ENCODE data around the gene AMDHD1. TPM values are rescaled to one million over a fixed set of nuclear protein-coding genes. Genes with fewer than 3 reads are reported as not detected.

AMDHD1 gene
- total and polyA plus RNA-seq, 2 of the 8 experiments (the other 6 are each of a cell fraction or from before 2014, with no cell fraction given) = 0.14 TPM; not detected in 1

DNA sequence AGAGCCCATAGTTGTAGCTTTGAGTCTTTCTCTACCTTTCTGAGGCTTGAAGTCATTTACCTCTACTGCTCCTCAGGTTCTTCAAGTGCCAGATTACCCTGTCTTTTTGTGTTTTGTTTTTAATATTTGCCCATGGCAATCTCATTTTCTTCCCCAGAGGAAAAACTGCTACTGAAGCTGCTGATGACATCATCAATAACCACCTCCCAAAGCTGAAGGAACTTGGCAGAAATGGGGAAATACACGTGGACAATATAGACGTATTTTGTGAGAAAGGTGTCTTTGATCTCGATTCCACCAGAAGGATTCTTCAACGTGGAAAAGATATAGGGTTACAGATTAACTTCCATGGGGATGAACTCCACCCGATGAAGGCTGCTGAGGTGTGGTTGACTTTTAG, 17.1 kb downstream of the AMDHD1 start:
- H3K18ac ChIP-seq (ENCODE audit: extremely low read depth, low read length) = no peak overlapping the region
- CTCF ChIA-PET (ENCODE audit: partially characterized antibody) = interaction anchor here (1.1 to 17.8 kb wide), 9 partner anchors 10 to 143 kb away, joined by 3 to 149 read pairs (median 19); partner anchors contain the start of genes AMDHD1, CCDC38 and HAL
- no peak overlapping the region for H3K4ac ChIP-seq (replicated peaks; ENCODE audit: insufficient read length, low read depth, low read length)
- no peak overlapping the region for H2AFZ ChIP-seq (ENCODE audit: low read length)
- no peak overlapping the region for H3K14ac ChIP-seq (ENCODE audit: insufficient read length)
- H3K23ac ChIP-seq (ENCODE audit: insufficient read length) = no peak overlapping the region
- POLR2A ChIA-PET (ENCODE audit: partially characterized antibody) = no interaction called here
- H4K20me1 ChIP-seq (replicated peaks in 1 of 2; ENCODE audit: control insufficient read depth in 1 of 2, insufficient read depth in 2 of 2, low read length in 2 of 2) = no peaks in the 10 kb centered on the region
- no peaks in the 10 kb centered on the region for H3K9me3 ChIP-seq (ENCODE audit: insufficient read depth in 2 of 2, low read depth in 1 of 2, low read length in 1 of 2)
- no peak overlapping the region for H2BK5ac ChIP-seq (ENCODE audit: low read depth, low read length)
- no peak overlapping the region for H3K4me3 ChIP-seq (ENCODE audit: extremely low read depth in 1 of 4, insufficient read depth in 2 of 4, low read depth in 3 of 4, low read length in 4 of 4)
- WGBS, 2 experiments (ENCODE audit: extremely low coverage in 1 of 2, insufficient coverage in 1 of 2, insufficient read length in 1 of 2, insufficient replicate concordance in 2 of 2, low coverage in 1 of 2, low lambda C conversion rate in 2 of 2, missing lambda C conversion rate in 1 of 2) = 92% methylated on average over 5 of the region's 5 CpGs; no CpG with 5 or more reads in 1 of the 2 experiments
- H2BK12ac ChIP-seq (ENCODE audit: low read depth, low read length) = no peak overlapping the region
- no peak overlapping the region for H3K4me2 ChIP-seq (ENCODE audit: insufficient read depth in 1 of 2, low read depth in 2 of 2, low read length in 2 of 2)
- no peak overlapping the region for H3K27ac ChIP-seq (ENCODE audit: low read depth, low read length)
- H2BK20ac ChIP-seq (ENCODE audit: low read length) = no peak overlapping the region
- H4K5ac ChIP-seq (ENCODE audit: insufficient read length, low read depth, low read length) = no peak overlapping the region
- no peak overlapping the region for H2BK120ac ChIP-seq (replicated peaks; ENCODE audit: low read depth, low read length)
- no peaks in the 10 kb centered on the region for H3K79me2 ChIP-seq (ENCODE audit: control insufficient read depth in 1 of 2, insufficient read depth in 2 of 2, low read length in 2 of 2)
- no peak for DNase-seq (ENCODE audit: low read depth in 1 of 2, low spot score in 2 of 2)
- no peak overlapping the region for H4K91ac ChIP-seq (replicated peaks; ENCODE audit: insufficient read length, low read length)
- H3K4me1 ChIP-seq (replicated peaks in 1 of 4; ENCODE audit: control insufficient read depth in 3 of 4, insufficient read depth in 4 of 4, low read length in 3 of 4) = peaks cover 2 to 5% (median 2%) of the 10 kb centered on the region in 4 experiments; a peak in 4 of 7 replicates
- no peaks in the 10 kb centered on the region for H3K23me2 ChIP-seq (ENCODE audit: low read depth, low read length)
- FAIRE-seq = no peak
- no peak overlapping the region for H4K8ac ChIP-seq (ENCODE audit: extremely low read depth, insufficient read depth, low read length)
- no peaks in the 10 kb centered on the region for H3K79me1 ChIP-seq (ENCODE audit: low read depth, low read length)
- no peaks in the 10 kb centered on the region for H3K36me3 ChIP-seq (ENCODE audit: control insufficient read depth in 2 of 4, insufficient read depth in 4 of 4, low read length in 3 of 4)
- no peak overlapping the region for H3K9ac ChIP-seq (replicated peaks in 1 of 4; ENCODE audit: extremely low read depth in 1 of 4, low read depth in 3 of 4, low read length in 3 of 4)
- no peak overlapping the region for H2BK15ac ChIP-seq (ENCODE audit: low read length)
- no peak overlapping the region for H2AK5ac ChIP-seq (ENCODE audit: low read depth, low read length)
- no peak overlapping the region for H3K56ac ChIP-seq (replicated peaks; ENCODE audit: insufficient read length, low read depth, low read length)
- no peaks in the 10 kb centered on the region for H3K27me3 ChIP-seq (replicated peaks in 1 of 4; ENCODE audit: control insufficient read depth in 3 of 4, extremely low read depth in 1 of 4, insufficient read depth in 3 of 4, low read length in 3 of 4)
- TF ChIP-seq SUZ12 (IDR thresholded peaks at IDR 0.05; ENCODE audit: low read length) = no peak
